ENCODE results near the gene ANKRD29.

The ANKRD29 gene

GRCh38 chr18:23623040-23623439, 39.7 kb downstream of the ANKRD29 start:
- DNase-seq (ENCODE audit: low spot score) = no peak
- TF ChIP-seq CTCF (IDR thresholded peaks at IDR 0.05; ENCODE audit: extremely low read depth, insufficient read depth, missing control alignments) = no peak
- in situ Hi-C loops (cut with MboI; ENCODE audit: low pct_unique_long_range_greater_than_20kb, low sequenced_read_pairs, unreplicated experiment) = no loop called here

- no peak for TF ChIP-seq CTCF (IDR thresholded peaks at IDR 0.05; ENCODE audit: extremely low read depth, insufficient read depth, missing control alignments)
- DNase-seq (ENCODE audit: low spot score) = no peak
- in situ Hi-C loops (cut with MboI; ENCODE audit: low pct_unique_long_range_greater_than_20kb, low sequenced_read_pairs, unreplicated experiment) = no loop called here
Observed at GRCh38 chr18:23619388-23619881, 43.3 kb downstream of the ANKRD29 start.

GRCh38 chr18:23618862-23619387, 43.8 kb downstream of the ANKRD29 start:
- peak; percentile 38 for DNase-seq (ENCODE audit: low spot score)
- in situ Hi-C loops (cut with MboI; ENCODE audit: low pct_unique_long_range_greater_than_20kb, low sequenced_read_pairs, unreplicated experiment) = no loop called here
- peak; percentile 19 for TF ChIP-seq CTCF (IDR thresholded peaks at IDR 0.05; ENCODE audit: extremely low read depth, insufficient read depth, missing control alignments)

- no peak for TF ChIP-seq CTCF (IDR thresholded peaks at IDR 0.05; ENCODE audit: extremely low read depth, insufficient read depth, missing control alignments)
- in situ Hi-C loops (cut with MboI; ENCODE audit: low pct_unique_long_range_greater_than_20kb, low sequenced_read_pairs, unreplicated experiment) = no loop called here
- DNase-seq (ENCODE audit: low spot score) = peak; percentile 54
Observed at GRCh38 chr18:23617412-23618014, 45.2 kb downstream of the ANKRD29 start.

GRCh38 chr18:23616258-23616657, 46.5 kb downstream of the ANKRD29 start:
- no peak for TF ChIP-seq CTCF (IDR thresholded peaks at IDR 0.05; ENCODE audit: extremely low read depth, insufficient read depth, missing control alignments)
- in situ Hi-C loops (cut with MboI; ENCODE audit: low pct_unique_long_range_greater_than_20kb, low sequenced_read_pairs, unreplicated experiment) = no loop called here
- no peak for DNase-seq (ENCODE audit: low spot score)

GRCh38 chr18:23614891-23615290, 47.8 kb downstream of the ANKRD29 start:
- in situ Hi-C loops (cut with MboI; ENCODE audit: low pct_unique_long_range_greater_than_20kb, low sequenced_read_pairs, unreplicated experiment) = no loop called here
- DNase-seq (ENCODE audit: low spot score) = no peak
- no peak for TF ChIP-seq CTCF (IDR thresholded peaks at IDR 0.05; ENCODE audit: extremely low read depth, insufficient read depth, missing control alignments)

Data from GM13977 (cell line).